ENCODE measurements around the gene SPTBN5. TPM values are rescaled to one million over a fixed set of nuclear protein-coding genes. Genes with fewer than 3 reads are reported as not detected.

SPTBN5 gene
- total and polyA plus RNA-seq, 2 experiments from 2014 or later, result 0.57 to 1.1 TPM

DNA sequence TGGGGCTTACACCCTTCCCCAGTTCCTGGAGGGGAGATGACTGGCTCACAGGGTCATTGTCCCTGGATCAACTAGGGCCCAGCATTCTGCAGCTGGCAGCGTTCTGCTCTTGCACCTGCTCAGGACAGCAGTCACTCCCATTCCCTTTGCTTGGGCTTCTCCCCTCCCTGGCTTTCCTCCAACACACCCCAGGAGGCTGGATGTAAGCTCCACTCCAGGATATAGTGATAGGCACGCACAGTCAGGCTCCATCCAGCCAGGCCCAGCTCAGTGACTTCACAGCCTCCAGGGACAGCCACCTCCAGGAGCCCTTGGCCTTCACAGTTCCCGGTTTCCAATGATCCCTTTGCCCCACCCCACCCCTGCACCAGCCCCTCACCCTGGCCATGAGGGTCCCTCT is 1.9 kb downstream of the SPTBN5 start:
- Mint-ChIP-seq H3K27me3 (ENCODE audit: insufficient read depth, low read depth, poor library complexity) (peaks cover 10% of the 10 kb centered on the region), H3K36me3 (ENCODE audit: low read depth) (no peaks in the 10 kb centered on the region), H3K27ac (no peak overlapping the region), H3K4me3 (no peak overlapping the region), H3K4me1 (no peaks in the 10 kb centered on the region; the same call in 2 of the 3 replicates), H3K9me3 (no peaks in the 10 kb centered on the region)
- no peaks in the 10 kb centered on the region for H3K79me2 ChIP-seq (replicated peaks; ENCODE audit: insufficient read depth)
- H2AFZ ChIP-seq, result no peak overlapping the region
- TF ChIP-seq JUNB (IDR thresholded peaks at IDR 0.05; ENCODE audit: unreplicated experiment), result no peak
- no peak for TF ChIP-seq REST (IDR thresholded peaks at IDR 0.05; ENCODE audit: unreplicated experiment)
- no peak for TF ChIP-seq EZH2phosphoT487 (IDR thresholded peaks at IDR 0.05; ENCODE audit: unreplicated experiment)
- no peak for TF ChIP-seq EZH2 (IDR thresholded peaks at IDR 0.05; ENCODE audit: low read depth, unreplicated experiment)
- TF ChIP-seq POLR2AphosphoS5 (IDR thresholded peaks at IDR 0.05; ENCODE audit: low read depth), result no peak
- no peak for TF ChIP-seq ZNF331 (CRISPR knock-in tag; IDR thresholded peaks at IDR 0.05; ENCODE audit: low read depth)
- TF ChIP-seq NANOG (IDR thresholded peaks at IDR 0.05; ENCODE audit: borderline replicate concordance), result no peak
- TF ChIP-seq CREB1 (CRISPR knock-in tag; IDR thresholded peaks at IDR 0.05; ENCODE audit: low read depth), result no peak
- TF ChIP-seq, protein P1, sequence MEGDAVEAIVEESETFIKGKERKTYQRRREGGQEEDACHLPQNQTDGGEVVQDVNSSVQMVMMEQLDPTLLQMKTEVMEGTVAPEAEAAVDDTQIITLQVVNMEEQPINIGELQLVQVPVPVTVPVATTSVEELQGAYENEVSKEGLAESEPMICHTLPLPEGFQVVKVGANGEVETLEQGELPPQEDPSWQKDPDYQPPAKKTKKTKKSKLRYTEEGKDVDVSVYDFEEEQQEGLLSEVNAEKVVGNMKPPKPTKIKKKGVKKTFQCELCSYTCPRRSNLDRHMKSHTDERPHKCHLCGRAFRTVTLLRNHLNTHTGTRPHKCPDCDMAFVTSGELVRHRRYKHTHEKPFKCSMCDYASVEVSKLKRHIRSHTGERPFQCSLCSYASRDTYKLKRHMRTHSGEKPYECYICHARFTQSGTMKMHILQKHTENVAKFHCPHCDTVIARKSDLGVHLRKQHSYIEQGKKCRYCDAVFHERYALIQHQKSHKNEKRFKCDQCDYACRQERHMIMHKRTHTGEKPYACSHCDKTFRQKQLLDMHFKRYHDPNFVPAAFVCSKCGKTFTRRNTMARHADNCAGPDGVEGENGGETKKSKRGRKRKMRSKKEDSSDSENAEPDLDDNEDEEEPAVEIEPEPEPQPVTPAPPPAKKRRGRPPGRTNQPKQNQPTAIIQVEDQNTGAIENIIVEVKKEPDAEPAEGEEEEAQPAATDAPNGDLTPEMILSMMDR (conservative IDR thresholded peaks at IDR 0.05; ENCODE audit: low read depth in 2 of 2), result no peak
- TF ChIP-seq, protein P2, sequence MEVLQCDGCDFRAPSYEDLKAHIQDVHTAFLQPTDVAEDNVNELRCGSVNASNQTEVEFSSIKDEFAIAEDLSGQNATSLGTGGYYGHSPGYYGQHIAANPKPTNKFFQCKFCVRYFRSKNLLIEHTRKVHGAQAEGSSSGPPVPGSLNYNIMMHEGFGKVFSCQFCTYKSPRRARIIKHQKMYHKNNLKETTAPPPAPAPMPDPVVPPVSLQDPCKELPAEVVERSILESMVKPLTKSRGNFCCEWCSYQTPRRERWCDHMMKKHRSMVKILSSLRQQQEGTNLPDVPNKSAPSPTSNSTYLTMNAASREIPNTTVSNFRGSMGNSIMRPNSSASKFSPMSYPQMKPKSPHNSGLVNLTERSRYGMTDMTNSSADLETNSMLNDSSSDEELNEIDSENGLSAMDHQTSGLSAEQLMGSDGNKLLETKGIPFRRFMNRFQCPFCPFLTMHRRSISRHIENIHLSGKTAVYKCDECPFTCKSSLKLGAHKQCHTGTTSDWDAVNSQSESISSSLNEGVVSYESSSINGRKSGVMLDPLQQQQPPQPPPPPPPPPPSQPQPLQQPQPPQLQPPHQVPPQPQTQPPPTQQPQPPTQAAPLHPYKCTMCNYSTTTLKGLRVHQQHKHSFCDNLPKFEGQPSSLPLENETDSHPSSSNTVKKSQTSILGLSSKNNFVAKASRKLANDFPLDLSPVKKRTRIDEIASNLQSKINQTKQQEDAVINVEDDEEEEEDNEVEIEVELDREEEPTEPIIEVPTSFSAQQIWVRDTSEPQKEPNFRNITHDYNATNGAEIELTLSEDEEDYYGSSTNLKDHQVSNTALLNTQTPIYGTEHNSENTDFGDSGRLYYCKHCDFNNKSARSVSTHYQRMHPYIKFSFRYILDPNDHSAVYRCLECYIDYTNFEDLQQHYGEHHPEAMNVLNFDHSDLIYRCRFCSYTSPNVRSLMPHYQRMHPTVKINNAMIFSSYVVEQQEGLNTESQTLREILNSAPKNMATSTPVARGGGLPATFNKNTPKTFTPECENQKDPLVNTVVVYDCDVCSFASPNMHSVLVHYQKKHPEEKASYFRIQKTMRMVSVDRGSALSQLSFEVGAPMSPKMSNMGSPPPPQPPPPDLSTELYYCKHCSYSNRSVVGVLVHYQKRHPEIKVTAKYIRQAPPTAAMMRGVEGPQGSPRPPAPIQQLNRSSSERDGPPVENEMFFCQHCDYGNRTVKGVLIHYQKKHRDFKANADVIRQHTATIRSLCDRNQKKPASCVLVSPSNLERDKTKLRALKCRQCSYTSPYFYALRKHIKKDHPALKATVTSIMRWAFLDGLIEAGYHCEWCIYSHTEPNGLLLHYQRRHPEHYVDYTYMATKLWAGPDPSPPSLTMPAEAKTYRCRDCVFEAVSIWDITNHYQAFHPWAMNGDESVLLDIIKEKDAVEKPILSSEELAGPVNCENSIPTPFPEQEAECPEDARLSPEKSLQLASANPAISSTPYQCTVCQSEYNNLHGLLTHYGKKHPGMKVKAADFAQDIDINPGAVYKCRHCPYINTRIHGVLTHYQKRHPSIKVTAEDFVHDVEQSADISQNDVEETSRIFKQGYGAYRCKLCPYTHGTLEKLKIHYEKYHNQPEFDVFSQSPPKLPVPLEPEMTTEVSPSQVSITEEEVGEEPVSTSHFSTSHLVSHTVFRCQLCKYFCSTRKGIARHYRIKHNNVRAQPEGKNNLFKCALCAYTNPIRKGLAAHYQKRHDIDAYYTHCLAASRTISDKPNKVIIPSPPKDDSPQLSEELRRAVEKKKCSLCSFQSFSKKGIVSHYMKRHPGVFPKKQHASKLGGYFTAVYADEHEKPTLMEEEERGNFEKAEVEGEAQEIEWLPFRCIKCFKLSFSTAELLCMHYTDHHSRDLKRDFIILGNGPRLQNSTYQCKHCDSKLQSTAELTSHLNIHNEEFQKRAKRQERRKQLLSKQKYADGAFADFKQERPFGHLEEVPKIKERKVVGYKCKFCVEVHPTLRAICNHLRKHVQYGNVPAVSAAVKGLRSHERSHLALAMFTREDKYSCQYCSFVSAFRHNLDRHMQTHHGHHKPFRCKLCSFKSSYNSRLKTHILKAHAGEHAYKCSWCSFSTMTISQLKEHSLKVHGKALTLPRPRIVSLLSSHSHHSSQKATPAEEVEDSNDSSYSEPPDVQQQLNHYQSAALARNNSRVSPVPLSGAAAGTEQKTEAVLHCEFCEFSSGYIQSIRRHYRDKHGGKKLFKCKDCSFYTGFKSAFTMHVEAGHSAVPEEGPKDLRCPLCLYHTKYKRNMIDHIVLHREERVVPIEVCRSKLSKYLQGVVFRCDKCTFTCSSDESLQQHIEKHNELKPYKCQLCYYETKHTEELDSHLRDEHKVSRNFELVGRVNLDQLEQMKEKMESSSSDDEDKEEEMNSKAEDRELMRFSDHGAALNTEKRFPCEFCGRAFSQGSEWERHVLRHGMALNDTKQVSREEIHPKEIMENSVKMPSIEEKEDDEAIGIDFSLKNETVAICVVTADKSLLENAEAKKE (CRISPR knock-in tag; IDR thresholded peaks at IDR 0.05), result no peak
- TF ChIP-seq ETS1 (IDR thresholded peaks at IDR 0.05), result no peak
- TF ChIP-seq ZNF114 (CRISPR knock-in tag; IDR thresholded peaks at IDR 0.05), result no peak
- no peak for TF ChIP-seq STAT1 (IDR thresholded peaks at IDR 0.05; ENCODE audit: unreplicated experiment)
- no peak for ATAC-seq
- no peak overlapping the region for H3K27ac ChIP-seq (ENCODE audit: low read depth)
- no peaks in the 10 kb centered on the region for H3K27me3 ChIP-seq (ENCODE audit: insufficient read depth)
- no peaks in the 10 kb centered on the region for H3K9me2 ChIP-seq (ENCODE audit: insufficient read depth)
- H3K4me3 ChIP-seq, result no peak overlapping the region
- DNase-seq (ENCODE audit: low spot score), result no peak
- no peaks in the 10 kb centered on the region for H3K4me1 ChIP-seq (ENCODE audit: insufficient read depth)
- H3F3A ChIP-seq (replicated peaks; ENCODE audit: low read depth), result no peaks in the 10 kb centered on the region
- no peak overlapping the region for H3K4me2 ChIP-seq
- H3K36me3 ChIP-seq (ENCODE audit: insufficient read depth), result no peaks in the 10 kb centered on the region
- H4K20me1 ChIP-seq (replicated peaks; ENCODE audit: insufficient read depth), result no peaks in the 10 kb centered on the region
